Measurements from ENCODE around the gene TANC1. TPM values are rescaled to one million over a fixed set of nuclear protein-coding genes. Genes with fewer than 3 reads are reported as not detected.

The TANC1 gene
- total RNA-seq, 1 experiment from 2014 or later: 14.9 TPM

DNA sequence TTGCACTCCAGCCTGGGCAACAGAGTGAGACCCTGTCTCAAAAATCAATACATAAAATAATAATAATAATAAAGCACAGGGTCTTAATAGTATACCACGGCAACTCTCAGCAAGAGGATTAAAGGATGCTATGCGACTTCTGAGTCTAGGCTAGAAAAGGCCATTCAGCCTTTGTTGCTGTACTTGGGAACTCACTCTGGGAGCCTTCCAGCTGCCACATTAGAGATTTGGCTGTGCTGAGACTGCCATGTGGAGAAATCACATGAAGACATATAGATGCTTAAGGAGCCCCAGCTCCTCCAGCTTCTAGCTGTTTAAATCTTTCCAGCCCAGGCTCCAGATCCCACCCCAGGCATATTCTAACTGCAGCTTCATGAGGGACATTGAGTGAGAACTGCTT is 8.2 kb upstream of the TANC1 start:
- no peak for DNase-seq (ENCODE audit: extremely low read depth, low read depth)

DNA sequence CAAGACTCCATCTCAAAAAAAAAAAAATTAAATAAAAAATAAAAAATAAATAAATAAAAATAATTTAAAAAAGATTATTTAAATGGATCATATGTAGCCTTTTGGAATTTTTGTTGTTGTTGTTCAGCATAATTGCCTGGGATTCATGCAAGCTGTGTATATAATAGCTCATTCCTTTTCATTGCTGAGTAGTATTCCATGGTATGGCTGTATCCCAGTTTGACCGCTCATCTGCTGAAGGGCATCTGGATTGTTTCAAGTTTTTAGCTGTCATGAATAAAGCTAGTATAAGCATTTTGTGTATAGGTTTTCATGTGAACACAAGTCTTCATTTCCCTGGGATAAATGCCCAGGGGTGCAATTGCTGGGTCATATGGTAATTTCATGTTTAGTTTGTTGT is 6.4 kb upstream of the TANC1 start:
- no peak for DNase-seq (ENCODE audit: extremely low read depth, low read depth)

DNA sequence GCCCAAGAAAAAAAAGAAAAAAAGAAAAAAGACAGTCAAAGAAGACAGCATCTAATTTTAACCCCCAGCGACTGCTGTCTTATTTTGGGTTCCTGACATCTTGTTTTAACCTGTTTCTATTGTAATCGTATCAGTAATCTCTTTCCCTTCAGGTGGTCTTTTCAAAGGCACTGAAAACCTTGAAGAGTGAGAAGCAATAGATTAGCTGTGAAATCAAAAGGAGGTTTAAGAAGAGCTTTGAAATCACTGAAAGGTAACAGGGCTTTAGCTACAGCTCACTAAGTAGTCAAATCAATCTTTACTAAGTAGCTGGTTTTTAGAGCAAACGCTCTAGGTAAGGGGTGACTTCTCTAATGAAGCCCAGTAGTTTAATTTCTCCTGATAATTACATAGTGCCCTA is 5.4 kb upstream of the TANC1 start:
- no peak for DNase-seq (ENCODE audit: extremely low read depth, low read depth)

DNA sequence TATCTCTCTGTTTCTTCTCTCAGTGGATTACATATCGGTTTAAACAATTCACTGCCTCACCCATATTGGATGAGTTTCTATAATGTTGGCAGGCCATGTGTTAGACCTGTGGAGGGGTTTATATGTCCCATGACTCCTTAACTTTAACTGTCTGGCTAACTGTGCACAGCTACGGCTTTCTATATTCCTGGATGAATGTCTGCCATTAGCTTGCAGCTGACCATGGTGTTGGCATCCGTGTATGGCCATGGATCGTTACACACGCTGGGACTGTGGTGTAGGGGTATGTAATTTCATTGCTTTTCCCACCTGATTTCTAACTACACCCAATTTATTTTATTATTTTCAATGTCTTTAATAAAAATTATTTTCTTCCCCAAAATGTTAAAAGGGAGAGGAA is 3.3 kb upstream of the TANC1 start:
- DNase-seq (ENCODE audit: extremely low read depth, low read depth): no peak

DNA sequence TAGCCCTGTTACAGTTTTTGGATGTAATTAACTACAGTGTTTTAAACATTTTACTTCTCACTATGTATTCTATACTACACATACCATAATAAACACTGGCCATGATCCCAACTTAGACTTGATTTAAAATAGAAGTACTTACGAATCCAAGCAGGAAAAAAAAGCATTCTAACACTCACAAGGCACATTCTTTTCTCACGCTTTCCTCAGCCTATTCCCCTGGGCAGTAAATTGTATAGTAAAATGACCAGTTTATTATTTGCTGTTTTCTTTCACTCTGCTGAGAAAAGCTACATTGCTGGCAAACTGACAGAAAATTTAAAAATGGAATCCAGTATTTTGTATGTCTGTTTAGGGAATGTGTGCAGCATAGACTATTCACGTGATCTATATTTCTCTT is 2.8 kb upstream of the TANC1 start:
- DNase-seq (ENCODE audit: extremely low read depth, low read depth): no peak

DNA sequence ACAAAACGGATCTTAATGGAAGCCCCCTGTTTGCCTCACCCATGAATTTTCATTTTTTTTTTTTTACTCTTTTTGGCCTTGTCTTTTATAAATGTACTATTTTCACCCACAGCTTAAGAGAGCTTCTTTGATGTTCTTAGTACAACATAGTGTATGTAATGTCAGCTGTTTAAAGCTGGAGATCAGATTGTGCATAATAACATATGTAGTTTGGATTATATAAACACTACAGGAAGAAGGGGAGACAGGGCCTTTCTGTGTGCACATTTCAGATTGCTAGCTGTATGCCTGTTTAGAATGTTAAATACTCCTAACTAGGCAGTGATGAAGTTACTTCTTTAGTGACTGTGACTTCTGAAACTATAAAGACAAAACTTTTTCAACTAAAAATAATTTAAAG is 2.1 kb upstream of the TANC1 start:
- no peak for DNase-seq (ENCODE audit: extremely low read depth, low read depth)

DNA sequence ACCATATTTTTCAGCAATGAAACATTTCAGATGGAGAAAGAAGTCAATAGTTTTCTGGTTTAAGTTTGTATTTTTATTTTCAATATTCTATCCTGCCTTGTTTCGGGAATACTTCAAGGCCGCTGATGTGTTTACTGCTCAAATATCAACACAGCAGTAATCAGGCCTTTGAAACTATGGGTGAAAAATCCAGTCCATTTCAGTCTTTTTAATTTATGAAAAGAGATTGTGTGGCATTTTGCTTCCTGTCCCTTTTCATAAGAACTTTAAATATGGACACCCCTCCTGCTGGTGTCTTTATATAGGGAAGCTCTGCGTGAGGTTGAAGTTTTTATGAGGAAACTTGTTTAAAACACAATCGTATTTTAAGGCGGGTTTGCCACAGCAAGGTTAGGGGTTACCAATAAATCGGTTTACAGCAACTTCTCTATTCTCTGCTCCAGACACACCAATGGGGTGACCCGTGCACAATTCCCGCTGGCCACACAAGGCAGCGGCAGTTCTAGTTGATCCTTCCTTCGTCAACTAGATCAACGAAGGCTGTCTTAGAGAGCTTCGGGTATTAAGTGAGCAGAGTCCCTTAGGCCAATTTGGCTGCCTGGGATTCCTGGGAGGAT is 1.2 kb upstream of the TANC1 start:
- DNase-seq (ENCODE audit: extremely low read depth, low read depth): no peak

DNA sequence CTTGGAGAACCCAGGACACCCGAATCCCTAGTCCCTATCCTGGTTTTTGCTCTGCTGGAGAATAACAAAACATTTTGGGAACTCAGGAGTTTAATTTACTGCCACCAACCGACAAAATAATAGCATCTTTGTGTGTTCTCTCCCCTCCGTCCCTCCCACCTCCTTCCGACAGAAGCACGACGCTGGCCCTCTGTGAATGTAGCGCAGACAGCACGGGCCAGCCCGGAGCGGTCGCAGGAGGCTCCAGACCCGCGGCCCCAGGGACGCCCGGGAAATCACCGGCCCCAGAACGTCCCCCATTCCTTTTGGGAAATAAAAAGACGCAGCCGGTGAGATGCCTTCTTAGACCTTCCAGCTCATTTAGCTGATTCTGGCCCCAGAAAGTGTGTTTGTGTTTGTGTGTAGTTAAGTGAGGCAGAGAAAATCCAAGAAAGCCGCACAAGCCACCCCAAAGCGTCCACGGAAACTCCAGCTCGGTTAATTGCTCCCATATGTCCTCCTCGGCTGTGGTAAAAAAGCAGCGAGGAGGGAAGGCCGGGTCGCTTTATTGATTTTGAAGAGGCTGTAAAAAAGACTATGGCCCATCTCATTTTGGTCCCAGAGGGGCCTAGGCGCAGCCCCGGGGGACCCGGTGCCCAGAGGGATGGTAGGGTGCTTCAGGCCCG is 577 bp upstream of the TANC1 start:
- DNase-seq (ENCODE audit: extremely low read depth, low read depth): no peak

DNA sequence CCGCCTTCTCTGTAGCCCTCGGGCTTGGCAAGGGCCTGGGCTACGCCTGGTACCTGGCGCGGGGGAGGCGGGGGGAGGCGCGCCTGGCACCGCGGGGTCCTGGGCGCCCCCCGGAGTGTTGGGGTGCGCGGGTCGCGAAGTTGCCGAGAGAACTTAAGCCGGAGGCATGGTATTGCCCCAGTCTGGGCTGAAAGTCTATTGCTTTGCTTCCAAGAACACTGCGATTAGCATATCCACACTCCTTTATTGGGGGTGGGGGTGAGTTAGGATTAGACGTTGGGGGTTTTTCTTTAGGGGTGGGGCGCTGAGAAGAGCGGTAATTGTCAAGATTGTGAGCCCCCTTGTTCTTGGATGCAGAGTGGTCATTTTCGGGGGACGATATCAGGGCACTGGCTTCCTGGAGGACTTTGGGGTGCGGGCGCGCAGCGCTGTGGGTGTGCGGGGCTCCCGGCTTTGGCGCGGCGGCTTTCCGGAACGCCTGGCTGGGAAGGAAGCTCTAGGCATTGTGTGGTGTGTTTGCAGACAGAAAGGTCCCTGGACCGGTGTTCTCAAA is 798 bp downstream of the TANC1 start:
- no peak for DNase-seq (ENCODE audit: extremely low read depth, low read depth)

DNA sequence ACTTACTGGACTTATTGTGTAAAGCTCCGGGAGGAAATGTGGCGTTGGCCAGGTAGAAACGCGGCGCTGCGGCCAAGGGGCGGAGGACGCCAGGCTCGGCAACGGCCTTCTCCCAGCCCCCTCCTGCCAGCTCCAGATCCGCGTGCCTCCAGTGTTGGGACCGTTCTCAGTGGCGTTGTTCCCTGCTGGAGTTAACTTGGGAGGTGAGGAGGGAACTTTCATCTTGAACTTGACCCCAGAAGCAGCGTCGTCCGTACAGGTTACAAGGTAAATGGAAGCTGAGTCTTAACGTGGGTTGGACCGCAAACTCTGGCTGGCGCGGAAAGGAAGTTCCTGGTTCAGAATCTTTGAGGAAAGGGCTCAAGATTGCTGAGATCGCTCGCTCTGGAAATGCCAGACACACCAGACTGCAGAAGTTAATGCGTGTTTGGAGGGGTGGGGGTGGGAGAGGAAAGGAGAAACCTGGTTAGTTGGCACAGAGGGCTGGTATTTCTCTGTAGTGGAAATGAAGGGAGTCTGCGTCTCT is 1.3 kb downstream of the TANC1 start:
- no peak for DNase-seq (ENCODE audit: extremely low read depth, low read depth)

DNA sequence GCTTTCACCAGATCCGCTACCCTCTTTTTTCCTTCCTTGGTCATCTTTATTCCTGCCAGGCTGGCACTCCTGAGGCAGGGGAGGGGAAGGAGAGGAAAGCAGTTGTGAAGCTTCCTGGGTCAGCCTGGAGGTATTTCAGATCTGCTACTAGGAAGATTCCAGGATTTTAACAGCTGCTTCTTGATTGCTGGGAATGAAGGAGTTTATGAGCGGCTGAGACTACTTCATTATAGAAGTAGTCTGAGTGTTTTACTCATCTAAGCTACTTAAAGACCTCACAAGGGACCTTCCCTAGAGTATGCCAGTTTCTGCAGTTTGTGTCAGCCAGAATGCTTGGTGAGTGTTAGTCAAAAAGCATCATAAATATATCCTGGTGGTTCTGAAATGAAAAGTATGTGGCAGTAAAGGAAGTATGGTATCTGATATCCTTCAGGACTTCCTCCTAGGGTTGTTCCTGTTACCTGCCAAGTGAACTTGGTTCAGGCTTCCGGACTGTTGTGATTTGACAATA is 1.9 kb downstream of the TANC1 start:
- no peak for DNase-seq (ENCODE audit: extremely low read depth, low read depth)

DNA sequence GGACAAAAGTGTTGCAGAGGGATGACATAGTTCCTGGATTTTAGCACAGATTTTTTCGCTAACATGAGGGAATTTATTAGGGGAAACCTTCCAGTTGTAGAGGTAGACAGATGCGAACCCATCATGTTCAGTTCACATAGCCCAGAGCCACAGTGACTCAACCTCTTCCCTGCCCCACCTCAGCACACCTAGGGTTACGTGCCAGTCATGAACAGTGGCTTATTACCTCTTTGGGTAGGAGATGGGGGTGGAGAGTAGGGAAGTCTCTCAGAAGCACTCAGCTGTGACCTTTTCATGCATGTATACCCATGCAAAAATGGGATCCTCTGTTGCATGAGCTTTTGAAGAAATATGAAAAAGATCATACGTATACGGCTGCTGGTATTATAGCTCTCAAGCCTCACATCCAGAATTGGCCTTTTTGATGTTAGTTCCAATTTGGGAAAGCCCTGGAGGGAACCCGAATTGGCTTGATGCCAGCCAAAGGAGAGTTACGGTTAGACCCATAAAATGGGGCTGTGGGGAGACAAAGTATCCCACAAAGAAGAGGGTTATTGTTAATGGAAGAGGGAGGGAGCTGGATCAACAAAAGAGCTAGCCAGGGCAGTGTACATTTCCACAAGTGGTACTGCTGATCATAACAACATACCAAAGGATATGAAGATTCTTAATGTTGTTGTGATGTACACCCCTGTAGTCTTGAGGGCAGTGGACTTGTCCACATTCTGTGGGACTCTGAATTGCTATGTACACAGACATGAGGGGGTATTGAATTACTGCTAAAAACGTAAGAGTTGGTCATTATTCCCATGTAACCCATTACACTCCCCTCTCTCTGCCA is 4.9 kb downstream of the TANC1 start:
- no peak for DNase-seq (ENCODE audit: extremely low read depth, low read depth)

DNA sequence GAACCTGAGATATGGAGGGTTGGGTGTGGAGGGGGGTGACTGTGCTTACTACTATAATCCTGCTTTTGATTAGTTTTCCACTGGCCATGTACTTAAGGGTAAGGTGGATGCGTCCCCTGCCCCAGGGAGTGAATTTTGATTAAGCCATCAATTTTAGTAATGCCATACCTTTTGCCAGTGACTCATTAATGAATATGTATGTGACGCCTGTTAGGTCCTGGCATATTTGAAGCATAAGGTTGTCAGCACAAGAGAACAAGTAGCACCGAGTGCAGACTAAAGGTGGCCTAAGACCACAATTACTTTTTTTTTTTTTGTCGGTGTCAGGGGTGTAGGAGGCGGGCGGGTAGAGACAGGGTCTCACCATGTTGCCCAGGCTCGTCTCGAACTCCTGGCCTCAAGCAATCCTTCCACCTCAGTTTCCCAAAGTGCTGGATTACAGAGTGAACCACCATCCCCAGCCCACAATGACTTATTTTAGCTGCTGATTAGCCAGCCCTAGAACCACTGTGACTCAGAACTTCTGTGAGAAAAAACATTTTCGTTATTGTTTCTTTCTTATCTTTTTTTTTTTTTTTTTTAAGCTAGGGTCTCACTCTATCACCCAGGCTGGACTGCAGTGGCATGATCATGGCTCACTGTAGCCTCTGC is 7.0 kb downstream of the TANC1 start:
- DNase-seq (ENCODE audit: extremely low read depth, low read depth): no peak

DNA sequence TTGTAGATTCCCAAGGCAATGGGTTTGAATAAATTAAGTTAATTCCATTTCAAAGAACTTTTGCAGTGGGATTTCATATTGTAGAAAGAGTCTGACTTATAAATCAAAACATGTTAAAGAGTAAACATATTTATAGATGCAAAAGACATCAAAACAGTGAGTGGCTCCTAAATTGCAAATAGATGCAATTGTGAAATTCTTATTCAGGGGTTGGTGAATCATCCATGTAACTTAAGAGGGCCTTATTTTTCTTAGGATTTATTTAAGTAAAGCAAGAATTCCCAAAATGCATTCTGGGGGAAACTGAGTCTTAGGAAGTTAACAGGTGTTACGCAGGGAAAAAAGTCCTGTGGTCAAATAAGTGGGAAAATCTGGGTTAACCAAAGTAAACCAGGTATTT is 11.3 kb downstream of the TANC1 start:
- DNase-seq (ENCODE audit: extremely low read depth, low read depth): no peak

DNA sequence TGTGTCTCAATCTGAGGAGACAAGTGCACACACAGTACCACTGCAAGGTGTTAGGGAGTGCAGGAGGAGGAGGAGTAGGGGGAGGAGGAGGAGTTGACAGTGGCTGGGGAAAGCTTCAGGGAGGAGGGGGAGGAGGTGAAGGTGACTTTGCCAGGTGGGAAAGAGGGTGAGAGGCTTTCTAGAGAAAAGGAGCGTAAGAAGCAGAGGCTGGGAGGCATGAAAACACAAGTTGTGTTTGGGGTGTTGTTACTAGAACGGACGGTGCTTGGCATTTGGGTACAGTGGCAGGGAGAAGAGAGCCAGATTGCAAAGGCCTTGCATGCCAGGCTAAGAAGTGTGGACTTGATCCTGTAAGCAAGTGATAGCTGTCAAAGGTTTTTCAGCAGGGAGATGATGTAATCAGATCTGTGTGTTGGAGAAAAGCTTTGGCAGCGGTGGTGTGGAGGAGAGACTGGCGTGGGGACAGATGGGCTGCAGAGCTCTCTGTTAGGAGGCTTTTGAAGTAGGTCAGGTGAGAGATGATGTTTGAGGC is 16.2 kb downstream of the TANC1 start:
- no peak for DNase-seq (ENCODE audit: extremely low read depth, low read depth)

DNA sequence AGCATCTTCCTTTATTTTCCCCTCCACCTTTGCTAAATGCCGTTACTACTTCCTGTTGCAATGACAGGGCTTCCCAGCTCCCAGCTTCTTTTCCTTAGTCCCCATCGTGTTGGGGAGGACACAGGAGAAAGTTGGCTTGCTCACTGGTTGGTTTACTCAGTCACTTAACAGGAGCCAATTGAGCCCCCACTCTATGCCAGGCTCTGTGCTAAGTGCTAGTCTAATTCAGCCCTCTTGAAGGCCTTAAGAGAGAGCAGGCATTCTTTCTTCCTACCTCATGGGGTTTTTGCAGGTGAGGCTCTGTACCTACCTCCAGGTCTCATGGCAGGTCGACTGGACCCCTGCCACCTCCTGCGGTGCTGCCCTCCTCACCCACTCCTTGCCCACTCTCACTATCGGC is 20.1 kb downstream of the TANC1 start:
- DNase-seq (ENCODE audit: extremely low read depth, low read depth): no peak

DNA sequence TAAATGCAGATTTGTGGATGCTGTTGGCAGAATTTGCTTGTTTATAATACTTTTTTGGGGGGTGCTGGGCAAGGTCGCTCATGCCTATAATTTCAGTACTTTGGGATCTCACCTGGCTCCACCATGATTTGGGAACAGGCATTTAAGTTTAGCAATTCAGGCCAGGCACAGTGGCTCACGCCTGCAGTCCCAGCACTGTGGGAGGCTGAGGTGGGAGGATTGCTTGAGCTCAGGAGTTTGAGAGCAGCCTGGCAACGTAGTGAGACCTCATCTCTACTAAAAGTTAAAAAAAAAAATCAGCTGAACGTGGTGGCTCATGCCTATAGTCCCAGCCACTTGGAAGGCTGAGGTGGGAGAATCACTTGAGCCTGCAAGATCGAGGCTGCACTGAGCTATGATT is 20.7 kb downstream of the TANC1 start:
- no peak for DNase-seq (ENCODE audit: extremely low read depth, low read depth)

DNA sequence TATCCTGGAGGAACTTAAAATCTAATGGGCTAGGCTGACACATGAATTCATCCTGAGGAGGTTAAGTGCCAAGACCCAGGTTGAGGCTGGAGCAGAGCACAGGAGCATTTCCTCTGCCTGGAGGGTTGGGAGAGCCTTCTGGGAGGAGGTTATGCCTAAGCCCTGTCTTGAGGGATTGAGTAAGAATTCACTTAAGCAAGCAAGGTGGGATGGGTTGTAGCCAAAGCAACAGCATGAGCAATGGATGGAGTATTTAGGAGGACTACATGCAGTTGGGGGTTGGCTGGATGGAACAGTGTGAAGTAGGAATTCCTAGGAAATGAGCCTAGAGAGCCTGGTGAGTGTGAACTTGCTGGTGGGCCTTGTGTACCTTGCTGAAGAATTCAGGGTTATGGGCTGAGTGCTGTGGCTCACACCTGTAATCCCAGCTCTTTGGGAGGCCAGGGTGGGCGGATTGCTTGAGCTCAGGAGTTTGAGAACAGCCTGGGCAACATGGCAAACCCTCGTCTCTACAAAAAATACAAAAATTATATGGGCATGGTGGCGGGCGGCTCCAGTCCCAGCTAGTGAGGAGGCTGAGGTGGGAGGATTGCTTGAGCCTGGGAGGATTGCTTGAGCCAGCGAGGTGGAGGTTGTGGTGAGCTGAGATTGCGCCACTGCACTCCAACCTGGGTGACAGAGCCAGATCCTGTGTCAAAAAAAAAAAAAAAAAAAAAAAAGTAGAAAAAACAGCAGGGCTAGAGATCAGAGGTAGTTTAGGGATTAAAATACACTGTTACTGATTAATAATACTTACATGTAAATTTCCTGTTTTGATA is 22.2 kb downstream of the TANC1 start:
- DNase-seq (ENCODE audit: extremely low read depth, low read depth): no peak

DNA sequence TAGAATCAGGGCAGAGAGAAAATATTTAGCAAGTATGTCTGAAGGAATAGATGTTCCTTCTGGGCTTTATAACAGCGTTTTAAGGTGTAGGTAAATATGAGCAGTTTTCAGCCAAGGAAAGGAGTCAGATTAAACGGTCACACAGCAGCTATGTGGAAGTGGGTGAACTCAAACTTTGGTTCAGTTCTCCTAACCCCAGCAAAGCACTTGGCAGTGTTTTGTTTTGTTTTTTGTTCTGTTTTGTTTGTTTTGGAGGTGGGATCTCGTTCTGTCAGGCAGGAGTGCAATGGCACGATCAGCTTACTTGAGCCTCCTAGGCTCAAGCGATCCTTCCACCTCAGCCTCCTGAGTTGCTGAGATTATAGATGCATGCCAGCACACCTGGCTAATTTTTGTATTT is 24.6 kb downstream of the TANC1 start:
- DNase-seq (ENCODE audit: extremely low read depth, low read depth): no peak

Data from NCI-H460 (cell line).